ENCODE results near the gene ZNF48. TPM values are rescaled to one million over a fixed set of nuclear protein-coding genes. Genes with fewer than 3 reads are reported as not detected.

Gene ZNF48
- polyA plus RNA-seq, 1 experiment, result 4.6 TPM

- Histone ChIP-seq H3K36me3 (ENCODE audit: control insufficient read depth, insufficient read depth, low read length) (peaks cover 7% of the 10 kb centered on the region), H3K4me3 (ENCODE audit: low read depth, low read length) (no peak overlapping the region), H3K27me3 (ENCODE audit: control insufficient read depth, insufficient read depth, low read length) (no peaks in the 10 kb centered on the region)
- ChIA-PET CTCF (interaction anchor here (0.6 kb wide), 2 partner anchors 276 to 409 kb away, joined by 3 to 5 read pairs; no protein-coding TSS in a partner anchor), POLR2A (no interaction called here)
- TF ChIP-seq CTCF (IDR thresholded peaks at IDR 0.05; ENCODE audit: insufficient read depth, low read depth, low read length), result no peak
- no peak for DNase-seq (ENCODE audit: low read depth)
These were observed 18.9 kb downstream of the ZNF48 start for GRCh38 chr16:30414159-30414558.

- POLR2A ChIA-PET, result no interaction called here
- DNase-seq (ENCODE audit: low read depth), result no peak
- no peak for TF ChIP-seq CTCF (IDR thresholded peaks at IDR 0.05; ENCODE audit: insufficient read depth, low read depth, low read length)
- no peaks in the 10 kb centered on the region for H3K27me3 ChIP-seq (ENCODE audit: control insufficient read depth, insufficient read depth, low read length)
- peaks cover 7% of the 10 kb centered on the region for H3K36me3 ChIP-seq (ENCODE audit: control insufficient read depth, insufficient read depth, low read length)
- CTCF ChIA-PET, result interaction anchor here (0.8 to 1.0 kb wide), 2 partner anchors 10 to 119 kb away, joined by 3 read pairs; no protein-coding TSS in a partner anchor
- no peak overlapping the region for H3K4me3 ChIP-seq (ENCODE audit: low read depth, low read length)
These were observed 20.9 kb downstream of the ZNF48 start for GRCh38 chr16:30416047-30416603.

GRCh38 chr16:30416624-30417528, 21.7 kb downstream of the ZNF48 start:
- ChIA-PET POLR2A (interaction anchor here (1.1 kb wide), 1 partner anchor 10 kb away, joined by 3 read pairs; the partner anchor contains the start of gene ZNF771), CTCF (interaction anchor here (1.0 to 1.2 kb wide), 3 partner anchors 7 to 119 kb away, joined by 3 to 9 read pairs (median 3); partner anchors contain the start of gene DCTPP1)
- Histone ChIP-seq H3K27me3 (ENCODE audit: control insufficient read depth, insufficient read depth, low read length) (no peaks in the 10 kb centered on the region), H3K4me3 (ENCODE audit: low read depth, low read length) (peak overlapping the region; percentile 53), H3K36me3 (ENCODE audit: control insufficient read depth, insufficient read depth, low read length) (peaks cover 3% of the 10 kb centered on the region; the same call in 1 of the 2 replicates)
- no peak for TF ChIP-seq CTCF (IDR thresholded peaks at IDR 0.05; ENCODE audit: insufficient read depth, low read depth, low read length)
- no peak for DNase-seq (ENCODE audit: low read depth)

GRCh38 chr16:30417529-30418349, 22.5 kb downstream of the ZNF48 start:
- peak overlapping the region; percentile 53 for H3K4me3 ChIP-seq (ENCODE audit: low read depth, low read length)
- no peaks in the 10 kb centered on the region for H3K27me3 ChIP-seq (ENCODE audit: control insufficient read depth, insufficient read depth, low read length)
- ChIA-PET POLR2A (interaction anchor here (0.7 to 1.1 kb wide), 2 partner anchors 11 to 67 kb away, joined by 3 read pairs; partner anchors contain the start of gene ZNF771), CTCF (interaction anchor here (0.9 to 1.7 kb wide), 4 partner anchors 8 to 326 kb away, joined by 3 to 9 read pairs (median 4); partner anchors contain the start of genes DCTPP1 and TBX6)
- DNase-seq (ENCODE audit: low read depth), result peak; percentile 65
- H3K36me3 ChIP-seq (ENCODE audit: control insufficient read depth, insufficient read depth, low read length), result peaks cover 3% of the 10 kb centered on the region; the same call in 1 of the 2 replicates
- TF ChIP-seq CTCF (IDR thresholded peaks at IDR 0.05; ENCODE audit: insufficient read depth, low read depth, low read length), result peak; percentile 22; the same call in 1 of the 2 replicates
